ENCODE data around the gene PLEK.

DNA sequence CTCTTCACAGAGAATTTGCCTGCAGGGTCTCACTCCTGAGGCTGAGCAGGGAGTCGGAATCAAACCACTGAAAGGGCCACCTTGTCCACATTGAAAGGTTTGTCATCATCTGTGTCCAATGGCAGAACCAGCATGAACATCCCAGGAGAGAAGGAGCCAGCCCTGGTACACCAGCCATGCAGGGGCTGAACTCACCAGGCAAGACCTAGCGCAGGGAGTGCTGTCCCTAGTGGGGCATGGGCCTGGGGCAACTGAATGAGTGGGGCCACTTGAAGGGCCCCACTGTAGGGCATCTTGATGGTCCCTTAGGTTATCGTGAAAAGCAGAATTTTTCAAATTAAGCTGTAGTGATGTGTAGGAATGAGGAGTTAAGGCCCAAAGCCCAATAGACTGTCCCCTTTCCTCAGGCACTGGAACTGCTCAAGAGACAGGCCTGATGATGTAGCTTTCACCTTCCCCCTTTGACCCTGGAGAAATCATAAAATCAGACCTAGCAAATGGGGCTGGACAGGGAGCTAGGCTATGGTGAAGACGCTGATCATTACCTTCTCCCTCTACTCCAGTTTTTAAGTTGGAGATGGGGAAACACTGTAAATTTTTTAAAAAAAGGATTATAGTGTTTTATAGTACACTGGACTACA lies 8.4 kb upstream of the PLEK start:
- TF ChIP-seq POLR2A (IDR thresholded peaks at IDR 0.05; ENCODE audit: low read depth, low read length) (no peak), TAF1 (IDR thresholded peaks at IDR 0.05; ENCODE audit: borderline replicate concordance, low read depth, low read length) (no peak)

All from GM12892 (cell line).